Right lobe of liver (tissue), 6 donors: ENCODE data around the gene CLDND2. TPM values are rescaled to one million over a fixed set of nuclear protein-coding genes. Genes with fewer than 3 reads are reported as not detected.

ENCODE experiments used
- ATAC-seq, 4 donors: fragments of 200-7000 bp; cut with Tn5 transposase; one replicate each; pipeline ENCODE4 v1.9.1; 2020; ENCODE audit warnings: mild to moderate bottlenecking in 4 of 4, moderate library complexity in 4 of 4
- DNase-seq, 3 donors: peaks; one replicate each; pipeline ENCODE4 v3.0.0-alpha.2; 2020
- H3K27ac ChIP-seq, 3 donors: fragments of 200-600 bp; one replicate each; pipeline ENCODE4 v1.8.0; 2022
- H3K27me3 ChIP-seq, 2 donors: fragments of 200-600 bp; one replicate each; pipeline ENCODE4 v1.8.0; 2022
- H3K36me3 ChIP-seq, 4 donors: fragments of 200-600 bp; sonication (generic) in 1 of 4; one replicate each; pipeline versions ENCODE4 v1.5.1 to v1.8.0; 2017 to 2022; ENCODE audit warnings: control low read depth in 1 of 4
- H3K4me1 ChIP-seq, 4 donors: fragments of 200-600 bp; sonication (generic) in 1 of 4; one replicate each; pipeline versions ENCODE4 v1.5.1 to v1.8.0; 2017 to 2022; ENCODE audit warnings: control low read depth in 1 of 4
- H3K4me3 ChIP-seq, 3 donors: fragments of 200-600 bp; one replicate each; pipeline ENCODE4 v1.8.0; 2022
- H3K9me3 ChIP-seq, 4 donors: fragments of 200-600 bp; sonication (generic) in 1 of 4; one replicate each; pipeline versions ENCODE4 v1.5.1 to v1.8.0; 2017 to 2022; ENCODE audit warnings: control low read depth in 1 of 4
- CTCF ChIP-seq, 4 donors: fragments of 200-600 bp in 3 of 4; fragments of 450-650 bp in 1 of 4; IDR thresholded peaks; one replicate each; pipeline versions ENCODE4 v1.5.1 to v1.8.0; 2016 to 2022; ENCODE audit warnings: antibody characterized with exemption in 4 of 4, mild to moderate bottlenecking in 2 of 4
- POLR2A ChIP-seq: fragments of 450-650 bp; IDR thresholded peaks from one replicate; pipeline ENCODE4 v1.6.1; 2017; ENCODE audit warnings: antibody characterized with exemption, mild to moderate bottlenecking
- WGBS: methylation state at CpG from one replicate; pipeline ENCODE4 v1.1.6; 2018; ENCODE audit warnings: low coverage, low lambda C conversion rate; ENCODE audit not compliant: insufficient coverage; ENCODE audit errors: missing lambda C conversion rate; 5-methylcytosine and 5-hydroxymethylcytosine counted together
- intact Hi-C, 2 donors: fragments of 100-400 bp; cut with DNase I; formaldehyde crosslinking; loops; one replicate each; pipeline versions ENCODE4 v1.11.2 to v1.14.1; 2022
- total RNA-seq, 6 experiments: library from RNA; depleted of rRNA in 2 of 6; stranded (reverse); fragments of >200 nt in 2 of 6; fragmentation: NEBNext Ultra II Directional in 3 of 6; extraction: Animal tissue kit (Norgen Biotek cat#: 25700) in 3 of 6; gene quantifications; one replicate each; pipeline versions ENCODE4 v1.1.0 to v1.2.4, GENCODE V29; 2016 to 2023
- donor health status: DM: no; HTN: yes; CAD: no.
- donor health status: DM: no; HTN: no; CAD: no.
- donor health status: DM: no; HTN: no; CAD: no.
- donor health status: DM: no; HTN: yes; CAD: no.
- donor health status: DM: no; HTN: yes; CAD: no.

Gene CLDND2
- total RNA-seq, 6 experiments from 2014 or later = 1.00 to 1.2 TPM; not detected in 4

DNA sequence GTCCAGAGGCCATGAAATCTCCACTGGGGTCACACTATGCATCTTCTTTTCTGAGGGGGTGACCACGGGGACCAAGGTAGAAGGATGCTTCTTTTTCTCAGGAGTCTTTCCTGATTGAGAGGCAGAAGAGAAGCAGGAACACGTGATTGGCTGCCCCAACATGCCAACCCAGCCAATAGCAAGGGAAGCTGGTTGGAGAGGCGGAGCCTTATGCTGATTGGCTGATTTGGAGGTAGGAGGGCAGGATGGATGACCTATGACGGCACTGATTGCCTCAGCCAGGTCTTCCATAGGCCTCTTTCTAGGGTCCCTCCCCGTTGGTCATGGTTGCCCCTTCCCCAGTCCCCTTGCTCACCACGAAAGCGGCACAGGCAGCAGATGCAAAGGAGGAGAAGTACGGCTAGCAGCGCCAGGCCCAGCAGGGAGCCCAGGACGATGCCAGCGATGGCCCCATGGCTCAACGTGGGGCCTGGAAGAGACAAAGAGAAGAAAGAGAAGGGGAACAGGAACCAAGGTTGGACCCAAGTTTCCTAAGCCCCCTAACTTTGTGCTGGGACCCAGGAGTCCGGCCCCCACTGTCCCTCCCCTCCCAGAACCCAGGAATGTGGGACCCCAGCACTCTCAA lies 34.9 kb downstream of the CLDND2 start:
- 87% methylated on average over 5 of the region's 13 CpGs for WGBS
- intact Hi-C loops = no loop called here
- Histone ChIP-seq H3K27ac (no peak overlapping the region), H3K4me3 (no peak overlapping the region), H3K27me3 (no peaks in the 10 kb centered on the region), H3K4me1 (peaks cover 0 to 7% (median 0%) of the 10 kb centered on the region in 4 donors), H3K36me3 (no peaks in the 10 kb centered on the region), H3K9me3 (no peaks in the 10 kb centered on the region)
- ATAC-seq = no peak
- no peak for DNase-seq
- no peak for TF ChIP-seq POLR2A
- no peak for TF ChIP-seq CTCF (IDR thresholded peaks at IDR 0.05)

DNA sequence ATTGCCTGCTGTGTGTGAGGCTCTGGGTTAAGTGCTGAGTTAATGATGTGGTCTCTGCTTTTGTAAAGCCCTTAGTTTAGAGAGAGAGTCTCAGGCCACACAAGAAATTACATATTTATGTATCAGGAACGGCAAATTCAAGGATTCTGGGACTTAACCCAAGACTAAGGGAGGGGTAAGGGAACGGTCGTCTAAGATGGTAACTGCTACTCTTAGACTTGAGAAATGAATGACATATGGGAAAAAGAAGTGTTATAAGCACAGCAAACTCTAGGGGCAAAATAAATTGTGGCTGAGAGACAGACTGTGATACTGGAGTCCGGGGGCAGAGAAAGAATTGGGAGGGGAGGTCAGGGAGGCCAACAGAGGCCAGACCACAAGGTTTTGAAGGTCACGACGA lies 37.1 kb downstream of the CLDND2 start:
- Histone ChIP-seq H3K27me3 (peaks cover 0 to 14% of the 10 kb centered on the region in 2 donors), H3K36me3 (no peaks in the 10 kb centered on the region), H3K9me3 (no peaks in the 10 kb centered on the region), H3K4me1 (peaks cover 0 to 7% (median 0%) of the 10 kb centered on the region in 4 donors), H3K27ac (no peak overlapping the region), H3K4me3 (no peak overlapping the region)
- 92% methylated on average over 6 of the region's 6 CpGs for WGBS
- ATAC-seq = no peak
- DNase-seq = no peak
- intact Hi-C loops = no loop called here
- TF ChIP-seq CTCF (IDR thresholded peaks at IDR 0.05) = no peak
- TF ChIP-seq POLR2A = no peak

DNA sequence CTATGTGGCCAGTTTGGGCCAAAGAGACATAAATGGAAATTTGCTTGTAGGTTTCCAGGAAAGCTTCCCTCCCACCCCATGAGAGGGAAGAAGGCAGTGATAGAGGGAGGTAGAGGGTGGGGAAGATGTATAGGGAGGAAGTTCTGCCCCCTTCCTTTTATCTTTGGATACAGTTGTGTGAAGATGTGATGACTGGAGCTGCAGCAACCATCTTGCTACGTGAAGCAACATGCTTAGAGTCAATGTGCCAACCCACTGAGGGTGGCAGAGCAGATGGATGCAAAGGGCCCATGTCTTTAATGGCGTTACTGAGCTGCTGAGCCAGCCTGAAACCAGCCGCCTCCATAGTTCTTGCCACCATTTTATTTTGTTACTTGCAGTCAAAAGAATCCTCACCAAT lies 37.6 kb downstream of the CLDND2 start:
- H3K4me3 ChIP-seq = no peak overlapping the region
- DNase-seq (no peak), ATAC-seq (no peak)
- intact Hi-C loops = no loop called here
- 75% methylated on average over 3 of the region's 3 CpGs for WGBS
- no peaks in the 10 kb centered on the region for H3K36me3 ChIP-seq
- H3K27ac ChIP-seq = no peak overlapping the region
- H3K9me3 ChIP-seq = no peaks in the 10 kb centered on the region
- peaks cover 0 to 7% (median 0%) of the 10 kb centered on the region in 4 donors for H3K4me1 ChIP-seq
- no peak for TF ChIP-seq CTCF (IDR thresholded peaks at IDR 0.05)
- TF ChIP-seq POLR2A = no peak
- H3K27me3 ChIP-seq = peaks cover 0 to 15% of the 10 kb centered on the region in 2 donors

- Histone ChIP-seq H3K4me1 (peaks cover 0 to 7% (median 0%) of the 10 kb centered on the region in 4 donors), H3K27me3 (peaks cover 0 to 15% of the 10 kb centered on the region in 2 donors), H3K4me3 (no peak overlapping the region), H3K27ac (no peak overlapping the region), H3K9me3 (no peaks in the 10 kb centered on the region), H3K36me3 (no peaks in the 10 kb centered on the region)
- TF ChIP-seq CTCF (IDR thresholded peaks at IDR 0.05) (no peak), POLR2A (no peak)
- DNase-seq (no peak), ATAC-seq (no peak)
- intact Hi-C loops = no loop called here
- 96% methylated on average over 4 of the region's 4 CpGs for WGBS
Observed at GRCh38 chr19:51330366-51330765, 38.4 kb downstream of the CLDND2 start.
